HepG2 (cell line): Measurements from ENCODE around the gene TMEM47. TPM values are rescaled to one million over a fixed set of nuclear protein-coding genes. Genes with fewer than 3 reads are reported as not detected.

Experiments
- ATAC-seq: fragments of 200-7000 bp; cut with Tn5 transposase; 3 replicates; pipeline ENCODE4 v1.9.1; 2020; ENCODE audit warnings: mild to moderate bottlenecking, moderate library complexity
- BruUV-seq: library from RNA; stranded (reverse); fragments of 400-500 nt; replicated peaks from 2 replicates; lab custom pipeline; 2021; lab: Mats Ljungman, UMichigan
- CTCF ChIA-PET: fragments of 300-600 bp; formaldehyde crosslinking; extraction: SDS; loops from one replicate; lab custom pipeline; 2021; ENCODE audit warnings: low total read pairs, inconsistent platforms, low intra/inter-chr PET ratio; lab: Yijun Ruan, JAX
- POLR2A ChIA-PET: fragments of 350-600 bp; sonication (Branson Sonifier 250); formaldehyde crosslinking; loops from one replicate; lab custom pipeline; 2020; ENCODE audit warnings: antibody characterized with exemption, inconsistent platforms; lab: Yijun Ruan, JAX
- DNase-seq: peaks from one replicate; pipeline ENCODE4 v3.0.0-alpha.2; 2015; ENCODE audit warnings: low spot score
- FAIRE-seq: peaks from 3 replicates; lab custom pipeline; 2011; peaks lifted over from hg19 to GRCh38; lab: Jason Lieb, UNC
- H2AFZ ChIP-seq: one replicate; pipeline ENCODE4 v1.6.1; 2011; ENCODE audit warnings: low read length, inconsistent platforms
- H3K27ac ChIP-seq: fragments of 300-600 bp; 3 replicates; pipeline ENCODE4 v1.8.0; 2011; ENCODE audit warnings: mixed run types, mild to moderate bottlenecking, mixed read lengths, low read length, inconsistent platforms; ENCODE audit not compliant: insufficient read depth; ENCODE audit errors: extremely low read length
- H3K27me3 ChIP-seq, 2 experiments: fragments of 200-600 bp in 1 of 2; 2 replicates in 1 of 2; 3 replicates in 1 of 2; pipeline versions ENCODE4 v1.6.0 to v1.8.0; 2011; ENCODE audit warnings: low read length in 2 of 2, mild to moderate bottlenecking in 2 of 2, moderate library complexity in 2 of 2, inconsistent platforms in 1 of 2; ENCODE audit not compliant: insufficient read depth in 2 of 2, control insufficient read depth in 1 of 2
- H3K36me3 ChIP-seq, 2 experiments: fragments of 200-600 bp in 1 of 2; replicated peaks in 1 of 2; 2 replicates in 1 of 2; 3 replicates in 1 of 2; pipeline versions ENCODE4 v1.5.1 to v1.8.0; 2011; ENCODE audit warnings: low read length in 2 of 2, inconsistent platforms in 1 of 2; ENCODE audit not compliant: insufficient read depth in 2 of 2, control insufficient read depth in 1 of 2
- H3K4me1 ChIP-seq: 2 replicates; pipeline ENCODE4 v1.5.1; 2012; ENCODE audit warnings: low read length, inconsistent platforms; ENCODE audit not compliant: insufficient read depth
- H3K4me2 ChIP-seq: 2 replicates; pipeline ENCODE4 v1.6.0; 2011; ENCODE audit warnings: low read depth, low read length, inconsistent platforms
- H3K4me3 ChIP-seq, 3 experiments: fragments of 200-600 bp in 1 of 3; sonication (generic), shearing (Covaris generic) in 1 of 3; replicated peaks in 1 of 3; 2 replicates each; pipeline ENCODE4 v1.5.1; 2011 to 2016; ENCODE audit warnings: low read length in 3 of 3, inconsistent platforms in 2 of 3, low read depth in 2 of 3, mild to moderate bottlenecking in 2 of 3, control low read depth in 1 of 3, mixed read lengths in 1 of 3; ENCODE audit not compliant: insufficient read depth in 1 of 3
- H3K79me2 ChIP-seq: one replicate; pipeline ENCODE4 v1.6.1; 2011; ENCODE audit warnings: low read length, inconsistent platforms; ENCODE audit not compliant: insufficient read depth
- H3K9ac ChIP-seq: 2 replicates; pipeline ENCODE4 v1.6.0; 2011; ENCODE audit warnings: mild to moderate bottlenecking, low read depth, low read length, inconsistent platforms; ENCODE audit not compliant: insufficient read depth
- H3K9me3 ChIP-seq: 2 replicates; pipeline ENCODE4 v1.5.1; 2012; ENCODE audit warnings: mild to moderate bottlenecking, low read length
- H4K20me1 ChIP-seq: 2 replicates; pipeline ENCODE4 v1.6.0; 2011; ENCODE audit warnings: inconsistent platforms, mild to moderate bottlenecking, low read length, moderate library complexity; ENCODE audit not compliant: insufficient read depth
- ELF1 ChIP-seq: sonication (generic); formaldehyde crosslinking; IDR thresholded peaks from 2 replicates; pipeline ENCODE4 v1.4.0; 2020; ENCODE audit warnings: missing genetic modification reagents
- ERF ChIP-seq: IDR thresholded peaks from 2 replicates; pipeline ENCODE4 v1.6.1; 2018; ENCODE audit warnings: missing biosample characterization, missing genetic modification reagents
- HIVEP1 ChIP-seq: sonication (generic); formaldehyde crosslinking; IDR thresholded peaks from 2 replicates; pipeline ENCODE4 v1.4.0; 2020; ENCODE audit warnings: mild to moderate bottlenecking, missing genetic modification reagents
- MAFK ChIP-seq, 2 experiments: IDR thresholded peaks in 1 of 2; conservative IDR thresholded peaks in 1 of 2; 2 replicates each; pipeline ENCODE4 v1.6.1; 2011; ENCODE audit warnings: improper control_type of control experiment in 2 of 2, low read length in 2 of 2
- MNT ChIP-seq: fragments of 450-650 bp; IDR thresholded peaks from 2 replicates; pipeline ENCODE4 v1.6.1; 2016
- NKX3-1 ChIP-seq: sonication (generic); formaldehyde crosslinking; IDR thresholded peaks from 2 replicates; pipeline ENCODE4 v1.5.0; 2020; ENCODE audit warnings: missing genetic modification reagents
- NR1H2 ChIP-seq: sonication (generic); formaldehyde crosslinking; IDR thresholded peaks from 2 replicates; pipeline ENCODE4 v1.8.1; 2022; ENCODE audit warnings: low read depth, missing genetic modification reagents, borderline replicate concordance
- ZBTB34 ChIP-seq: sonication (generic); formaldehyde crosslinking; IDR thresholded peaks from 2 replicates; pipeline ENCODE4 v1.8.0; 2022; ENCODE audit warnings: mild to moderate bottlenecking, missing genetic modification reagents
- ZNF567 ChIP-seq: sonication (generic); formaldehyde crosslinking; IDR thresholded peaks from 2 replicates; pipeline ENCODE4 v1.8.1; 2023; ENCODE audit warnings: mild to moderate bottlenecking, missing genetic modification reagents, borderline replicate concordance
- ZNF839 ChIP-seq: sonication (generic); formaldehyde crosslinking; IDR thresholded peaks from 2 replicates; pipeline ENCODE4 v1.4.0; 2020; ENCODE audit warnings: missing genetic modification reagents, mild to moderate bottlenecking, borderline replicate concordance
- ZNF878 ChIP-seq: sonication (generic); formaldehyde crosslinking; IDR thresholded peaks from 2 replicates; pipeline ENCODE4 v1.8.1; 2023; ENCODE audit warnings: mild to moderate bottlenecking, missing genetic modification reagents, moderate library complexity
- WGBS: methylation state at CpG from one replicate; pipeline ENCODE4 v1.1.6; 2017; ENCODE audit warnings: low lambda C conversion rate; 5-methylcytosine and 5-hydroxymethylcytosine counted together
- in situ Hi-C: cut with HindIII; loops from 2 replicates; pipeline ENCODE4 v1.10.0; 2017; ENCODE audit warnings: low pct_unique_long_range_greater_than_20kb; ENCODE audit not compliant: extremely low pct_ligation_motif_present
- intact Hi-C: fragments of 100-400 bp; cut with micrococcal nuclease; formaldehyde crosslinking; loops from one replicate; pipeline ENCODE4 v1.10.0; 2022; ENCODE audit not compliant: unreplicated experiment
- polyA plus RNA-seq, 8 experiments: library from polyadenylated mRNA; depleted of rRNA in 3 of 8; stranded (reverse) in 7 of 8; unstranded in 1 of 8; fragments of >200 nt; fragmentation: Illumina TruSeq in 4 of 8; extraction: Trizol in 4 of 8; gene quantifications; 2 replicates each; pipeline versions ENCODE4 v1.2.1 to v1.2.3, GENCODE V29; 2011 to 2016; ENCODE audit warnings: low read depth in 4 of 8, missing spikeins in 1 of 8, mixed read lengths in 1 of 8; ENCODE audit not compliant: insufficient read depth in 1 of 8
- total RNA-seq, 5 experiments: library from RNA; depleted of rRNA; stranded (reverse); fragments of >200 nt; fragmentation: Illumina TruSeq; extraction: Trizol; gene quantifications; 2 replicates each; pipeline ENCODE4 v1.2.3, GENCODE V29; 2016; ENCODE audit warnings: low read depth in 1 of 5

The TMEM47 gene
- total and polyA plus RNA-seq, 2 of the 13 experiments (the other 11 are each of a cell fraction or from before 2014, with no cell fraction given): not detected

GRCh38 chrX:34631479-34632220 is 25.4 kb downstream of the TMEM47 start (continued):
- TF ChIP-seq ZNF839 (CRISPR knock-in tag) (no peak), ERF (no peak), NKX3-1 (CRISPR knock-in tag) (no peak)

- Histone ChIP-seq H3K27me3 (no peaks in the 10 kb centered on the region), H4K20me1 (no peaks in the 10 kb centered on the region), H3K36me3 (no peaks in the 10 kb centered on the region), H3K9me3 (no peaks in the 10 kb centered on the region), H3K9ac (no peak overlapping the region), H2AFZ (no peak overlapping the region), H3K4me3 (no peak overlapping the region), H3K79me2 (no peaks in the 10 kb centered on the region), H3K27ac (no peak overlapping the region), H3K4me2 (no peak overlapping the region), H3K4me1 (no peaks in the 10 kb centered on the region)
- 93% methylated on average over 3 of the region's 3 CpGs for WGBS
- BruUV-seq: no TSS peak
- CTCF ChIA-PET: no interaction called here
- in situ Hi-C loops: no loop called here
- TF ChIP-seq NR1H2: no peak
- no peak for TF ChIP-seq ZNF567 (CRISPR knock-in tag)
- TF ChIP-seq ZBTB34 (CRISPR knock-in tag): no peak
- TF ChIP-seq ELF1 (CRISPR knock-in tag): no peak
- no peak for TF ChIP-seq MNT
- TF ChIP-seq HIVEP1: no peak
- no peak for TF ChIP-seq ZNF878 (CRISPR knock-in tag)
- TF ChIP-seq MAFK (conservative IDR thresholded peaks at IDR 0.05 in 1 of 2, IDR thresholded peaks at IDR 0.05 in 1 of 2; ENCODE audit: low read length in 2 of 2): no peak
- DNase-seq (no peak), FAIRE-seq (no peak), ATAC-seq (no peak)
- intact Hi-C loops: no loop called here
- POLR2A ChIA-PET: no interaction called here
Measured at GRCh38 chrX:34629572-34629971, 27.5 kb downstream of the TMEM47 start.
